ENCODE results near the gene FIBCD1. TPM values are rescaled to one million over a fixed set of nuclear protein-coding genes. Genes with fewer than 3 reads are reported as not detected.

The FIBCD1 gene
- polyA plus RNA-seq, 1 donor (not counting 4 experiments of a cell fraction or from before 2014, with no cell fraction given), result 0.79 TPM

DNA sequence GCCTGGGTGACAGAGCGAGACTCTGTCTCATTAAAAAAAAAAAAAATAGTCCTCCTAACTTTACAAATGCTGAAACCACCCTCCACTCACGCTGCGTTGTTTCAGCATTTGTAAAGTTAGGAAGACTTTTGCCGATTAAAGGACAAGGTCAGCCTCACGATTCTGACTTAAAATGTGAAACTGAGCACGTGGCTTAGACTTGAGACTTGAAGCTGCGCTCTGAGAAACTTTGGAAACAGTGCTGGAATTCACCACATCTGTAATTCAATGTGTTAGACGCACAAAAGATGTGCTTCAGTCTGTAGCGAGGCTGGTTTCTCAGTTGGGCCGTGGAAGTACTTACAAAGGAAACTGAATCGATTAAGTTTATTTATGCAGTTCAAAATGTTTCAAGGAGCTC is 44.9 kb upstream of the FIBCD1 start:
- no peak for TF ChIP-seq EZH2 (IDR thresholded peaks at IDR 0.05; ENCODE audit: low read length)
- DNase-seq (ENCODE audit: low read depth, low spot score), result no peak

GRCh38 chr9:130983359-130983670 is 44.3 kb upstream of the FIBCD1 start:
- Histone ChIP-seq H3K27me3 (ENCODE audit: control insufficient read depth, extremely low read depth, insufficient read depth, low read length) (peaks cover 36% of the 10 kb centered on the region), H3K4me1 (ENCODE audit: control insufficient read depth, extremely low read depth, insufficient read depth, low read length) (no peaks in the 10 kb centered on the region), H3K27ac (ENCODE audit: control insufficient read depth, insufficient read depth, low read length) (no peak overlapping the region), H2AFZ (ENCODE audit: control insufficient read depth, low read length) (no peak overlapping the region), H4K20me1 (ENCODE audit: control insufficient read depth, extremely low read depth, insufficient read depth, low read length) (no peaks in the 10 kb centered on the region), H3K9me1 (ENCODE audit: control insufficient read depth, extremely low read depth, insufficient read depth, low read length) (no peaks in the 10 kb centered on the region), H3K4me2 (ENCODE audit: control insufficient read depth, extremely low read depth, insufficient read depth, low read depth, low read length) (no peak overlapping the region), H3K79me2 (ENCODE audit: control insufficient read depth, insufficient read depth, low read length) (no peaks in the 10 kb centered on the region), H3K9ac (ENCODE audit: control insufficient read depth, extremely low read depth, insufficient read depth, low read length) (no peak overlapping the region), H3K9me3 (ENCODE audit: control insufficient read depth, low read depth, low read length) (no peaks in the 10 kb centered on the region), H3K4me3 (ENCODE audit: control insufficient read depth in 2 of 3, extremely low read depth in 1 of 3, insufficient read depth in 2 of 3, low read depth in 1 of 3, low read length in 3 of 3) (no peak overlapping the region), H3K36me3 (ENCODE audit: control insufficient read depth in 2 of 2, extremely low read depth in 1 of 2, insufficient read depth in 2 of 2, low read length in 2 of 2) (no peaks in the 10 kb centered on the region)
- no peak for FAIRE-seq
- dilution Hi-C loops (cut with MboI; ENCODE audit: extremely low pct_ligation_motif_present, low sequenced_read_pairs), result no loop called here
- no peak for DNase-seq (ENCODE audit: low read depth, low spot score)
- TF ChIP-seq CTCF (optimal IDR thresholded peaks at IDR 0.05 in 1 of 3, IDR thresholded peaks at IDR 0.05 in 1 of 3, conservative IDR thresholded peaks at IDR 0.05 in 1 of 3; ENCODE audit: extremely low read depth in 1 of 3, insufficient read depth in 2 of 3, low read length in 3 of 3), result no peak

More for the DNA sequence above, 44.9 kb upstream of the FIBCD1 start:
- no peaks in the 10 kb centered on the region for H4K20me1 ChIP-seq (ENCODE audit: control insufficient read depth, extremely low read depth, insufficient read depth, low read length)
- H3K36me3 ChIP-seq (ENCODE audit: control insufficient read depth in 2 of 2, extremely low read depth in 1 of 2, insufficient read depth in 2 of 2, low read length in 2 of 2), result no peaks in the 10 kb centered on the region
- no peaks in the 10 kb centered on the region for H3K9me1 ChIP-seq (ENCODE audit: control insufficient read depth, extremely low read depth, insufficient read depth, low read length)
- no peaks in the 10 kb centered on the region for H3K4me1 ChIP-seq (ENCODE audit: control insufficient read depth, extremely low read depth, insufficient read depth, low read length)
- no peaks in the 10 kb centered on the region for H3K79me2 ChIP-seq (ENCODE audit: control insufficient read depth, insufficient read depth, low read length)
- FAIRE-seq, result no peak
- H3K27me3 ChIP-seq (ENCODE audit: control insufficient read depth, extremely low read depth, insufficient read depth, low read length), result peaks cover 36% of the 10 kb centered on the region
- no peaks in the 10 kb centered on the region for H3K9me3 ChIP-seq (ENCODE audit: control insufficient read depth, low read depth, low read length)
- dilution Hi-C loops (cut with MboI; ENCODE audit: extremely low pct_ligation_motif_present, low sequenced_read_pairs), result no loop called here
- no peak overlapping the region for H3K27ac ChIP-seq (ENCODE audit: control insufficient read depth, insufficient read depth, low read length)
- no peak overlapping the region for H2AFZ ChIP-seq (ENCODE audit: control insufficient read depth, low read length)
- H3K4me3 ChIP-seq (ENCODE audit: control insufficient read depth in 2 of 3, extremely low read depth in 1 of 3, insufficient read depth in 2 of 3, low read depth in 1 of 3, low read length in 3 of 3), result no peak overlapping the region
- no peak overlapping the region for H3K9ac ChIP-seq (ENCODE audit: control insufficient read depth, extremely low read depth, insufficient read depth, low read length)
- H3K4me2 ChIP-seq (ENCODE audit: control insufficient read depth, extremely low read depth, insufficient read depth, low read depth, low read length), result no peak overlapping the region

DNA sequence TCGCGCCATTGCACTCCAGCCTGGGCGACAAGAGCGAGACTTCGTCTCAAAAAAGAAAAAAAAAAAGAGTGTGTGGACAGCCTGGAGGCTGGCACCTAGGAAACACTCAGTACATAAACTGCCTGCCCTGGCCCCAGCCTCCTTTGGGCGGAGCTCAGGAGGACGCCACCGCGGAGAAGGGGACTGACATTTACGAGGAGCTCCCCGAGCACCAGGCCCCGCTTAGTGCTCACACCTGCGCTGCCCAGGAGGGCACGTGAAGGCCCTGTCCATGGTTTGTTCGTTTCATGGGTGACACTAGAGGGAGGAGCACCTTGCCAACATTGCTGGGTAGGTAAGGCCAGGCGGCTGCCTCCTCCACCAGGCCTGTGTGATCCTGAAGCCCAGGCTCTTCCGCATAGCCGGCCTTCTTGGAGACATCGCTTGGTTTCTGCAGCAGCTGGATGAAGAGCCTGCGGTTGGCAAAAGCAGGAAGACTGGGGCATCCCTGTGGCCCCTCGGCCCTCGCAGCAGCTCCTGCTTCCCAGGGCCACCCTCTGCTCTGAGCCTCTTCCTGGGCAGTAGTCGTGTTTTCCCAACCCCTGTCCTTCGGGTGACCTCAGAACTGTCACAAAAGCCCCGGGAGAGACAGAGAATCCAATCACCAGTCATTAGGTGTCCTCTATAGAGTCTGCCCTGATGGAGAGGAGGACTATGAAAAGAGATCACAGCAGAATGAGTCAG is 43.8 kb upstream of the FIBCD1 start:
- H3K79me2 ChIP-seq (ENCODE audit: control insufficient read depth, insufficient read depth, low read length), result no peaks in the 10 kb centered on the region
- dilution Hi-C loops (cut with MboI; ENCODE audit: extremely low pct_ligation_motif_present, low sequenced_read_pairs), result no loop called here
- H3K9me3 ChIP-seq (ENCODE audit: control insufficient read depth, low read depth, low read length), result no peaks in the 10 kb centered on the region
- H3K4me2 ChIP-seq (ENCODE audit: control insufficient read depth, extremely low read depth, insufficient read depth, low read depth, low read length), result no peak overlapping the region
- no peaks in the 10 kb centered on the region for H3K9me1 ChIP-seq (ENCODE audit: control insufficient read depth, extremely low read depth, insufficient read depth, low read length)
- H2AFZ ChIP-seq (ENCODE audit: control insufficient read depth, low read length), result no peak overlapping the region
- H3K36me3 ChIP-seq (ENCODE audit: control insufficient read depth in 2 of 2, extremely low read depth in 1 of 2, insufficient read depth in 2 of 2, low read length in 2 of 2), result no peaks in the 10 kb centered on the region
- DNase-seq (ENCODE audit: low read depth, low spot score) (no peak), FAIRE-seq (no peak)
- TF ChIP-seq CTCF (optimal IDR thresholded peaks at IDR 0.05 in 1 of 3, IDR thresholded peaks at IDR 0.05 in 1 of 3, conservative IDR thresholded peaks at IDR 0.05 in 1 of 3; ENCODE audit: extremely low read depth in 1 of 3, insufficient read depth in 2 of 3, low read length in 3 of 3) (no peak), EZH2 (IDR thresholded peaks at IDR 0.05; ENCODE audit: low read length) (no peak)
- H3K4me1 ChIP-seq (ENCODE audit: control insufficient read depth, extremely low read depth, insufficient read depth, low read length), result no peaks in the 10 kb centered on the region
- H4K20me1 ChIP-seq (ENCODE audit: control insufficient read depth, extremely low read depth, insufficient read depth, low read length), result no peaks in the 10 kb centered on the region
- no peak overlapping the region for H3K27ac ChIP-seq (ENCODE audit: control insufficient read depth, insufficient read depth, low read length)
- H3K27me3 ChIP-seq (ENCODE audit: control insufficient read depth, extremely low read depth, insufficient read depth, low read length), result peaks cover 34% of the 10 kb centered on the region
- no peak overlapping the region for H3K4me3 ChIP-seq (ENCODE audit: control insufficient read depth in 2 of 3, extremely low read depth in 1 of 3, insufficient read depth in 2 of 3, low read depth in 1 of 3, low read length in 3 of 3)
- H3K9ac ChIP-seq (ENCODE audit: control insufficient read depth, extremely low read depth, insufficient read depth, low read length), result no peak overlapping the region

Data from keratinocyte (primary cell).